SK-N-SH (cell line): Measurements from ENCODE around the gene ARPIN. TPM values are rescaled to one million over a fixed set of nuclear protein-coding genes. Genes with fewer than 3 reads are reported as not detected.

Experiments used
- CTCF ChIA-PET: fragments of 300-600, 350-600 bp; formaldehyde crosslinking; extraction: SDS; loops from one replicate; lab custom pipeline; 2021; lab: Yijun Ruan, JAX
- POLR2A ChIA-PET: fragments of 350-600 bp; sonication (Branson Sonifier 250); formaldehyde crosslinking; extraction: SDS; loops from one replicate; lab custom pipeline; 2020; ENCODE audit warnings: antibody characterized with exemption, inconsistent platforms; lab: Yijun Ruan, JAX
- DNase-seq: peaks from one replicate; pipeline ENCODE4 v3.0.0; 2012
- H2AFZ ChIP-seq: fragments of 200-600 bp; sonication (generic); 2 replicates; pipeline ENCODE4 v1.8.1; 2016; ENCODE audit warnings: antibody characterized with exemption, mild to moderate bottlenecking, low read depth
- H3F3A ChIP-seq: fragments of 200-600 bp; sonication (generic); replicated peaks from 2 replicates; pipeline ENCODE3; 2016; ENCODE audit warnings: antibody characterized with exemption, mild to moderate bottlenecking; ENCODE audit not compliant: insufficient read depth
- H3K27ac ChIP-seq, 2 experiments: fragments of 200-500 bp in 1 of 2; fragments of 200-600 bp in 1 of 2; sonication (Bioruptor generic) in 1 of 2; sonication (generic), shearing (Covaris generic) in 1 of 2; 2 replicates each; pipeline versions ENCODE4 v1.5.1 to v1.6.1; 2014 to 2016; ENCODE audit warnings: low read depth in 2 of 2, inconsistent platforms in 1 of 2, low read length in 1 of 2, mild to moderate bottlenecking in 1 of 2, mixed read lengths in 1 of 2
- H3K27me3 ChIP-seq: fragments of 200-600 bp; sonication (generic), shearing (Covaris generic); 2 replicates; pipeline ENCODE4 v1.6.1; 2016; ENCODE audit warnings: mixed run types; ENCODE audit not compliant: insufficient read depth
- H3K36me3 ChIP-seq, 2 experiments: fragments of 200-500 bp in 1 of 2; fragments of 200-600 bp in 1 of 2; sonication (Bioruptor generic) in 1 of 2; sonication (generic) in 1 of 2; replicated peaks in 1 of 2; 2 replicates each; pipeline versions ENCODE3 to v1.5.1; 2014 to 2016; ENCODE audit warnings: low read length in 1 of 2, mild to moderate bottlenecking in 1 of 2; ENCODE audit not compliant: insufficient read depth in 2 of 2, control insufficient read depth in 1 of 2
- H3K4me1 ChIP-seq, 2 experiments: fragments of 200-500 bp in 1 of 2; fragments of 200-600 bp in 1 of 2; sonication (Bioruptor generic) in 1 of 2; sonication (generic), shearing (Covaris generic) in 1 of 2; 2 replicates each; pipeline versions ENCODE4 v1.5.1 to v1.6.1; 2014 to 2016; ENCODE audit warnings: low read depth in 1 of 2, low read length in 1 of 2, mixed run types in 1 of 2; ENCODE audit not compliant: insufficient read depth in 2 of 2, control insufficient read depth in 1 of 2
- H3K4me2 ChIP-seq: fragments of 200-600 bp; sonication (generic), shearing (Covaris generic); 2 replicates; pipeline ENCODE4 v1.6.1; 2017; ENCODE audit warnings: mixed run types
- H3K4me3 ChIP-seq, 2 experiments: fragments of 200-500 bp in 1 of 2; fragments of 200-600 bp in 1 of 2; sonication (Bioruptor generic) in 1 of 2; sonication (generic), shearing (Covaris generic) in 1 of 2; 2 replicates each; pipeline versions ENCODE4 v1.5.1 to v1.8.1; 2014 to 2016; ENCODE audit warnings: low read depth in 2 of 2, inconsistent platforms in 1 of 2, low read length in 1 of 2, mild to moderate bottlenecking in 1 of 2, mixed read lengths in 1 of 2, moderate library complexity in 1 of 2
- H3K79me2 ChIP-seq: fragments of 200-600 bp; sonication (generic); 2 replicates; pipeline ENCODE4 v1.8.1; 2017; ENCODE audit warnings: mild to moderate bottlenecking; ENCODE audit not compliant: insufficient read depth
- H3K9ac ChIP-seq: fragments of 200-600 bp; sonication (generic); 2 replicates; pipeline ENCODE4 v1.6.1; 2017; ENCODE audit warnings: mixed run types
- H3K9me2 ChIP-seq: fragments of 200-600 bp; sonication (generic); 2 replicates; pipeline ENCODE4 v1.6.1; 2017; ENCODE audit warnings: mixed run types
- H3K9me3 ChIP-seq: fragments of 200-600 bp; sonication (generic); 2 replicates; pipeline ENCODE4 v1.6.1; 2017; ENCODE audit warnings: mixed run types, mild to moderate bottlenecking, moderate library complexity
- H4K20me1 ChIP-seq: fragments of 200-600 bp; sonication (generic); 2 replicates; pipeline ENCODE4 v1.6.1; 2017; ENCODE audit warnings: mild to moderate bottlenecking, mixed run types; ENCODE audit not compliant: insufficient read depth
- CHD2 ChIP-seq: fragments of 150-350 bp; IDR thresholded peaks from 2 replicates; pipeline ENCODE4 v1.6.1; 2018; ENCODE audit warnings: low read length; ENCODE audit not compliant: partially characterized antibody
- CTCF ChIP-seq: fragments of 200-600 bp; sonication (generic); IDR thresholded peaks from 2 replicates; pipeline ENCODE4 v1.6.1; 2017; ENCODE audit warnings: antibody characterized with exemption, mild to moderate bottlenecking, moderate library complexity
- ELF1 ChIP-seq: IDR thresholded peaks from 2 replicates; pipeline ENCODE4 v1.4.0; 2012
- EP300 ChIP-seq, 2 experiments: IDR thresholded peaks; 2 replicates each; pipeline versions ENCODE4 v1.4.0 to v1.6.1; 2012; ENCODE audit warnings: borderline replicate concordance in 1 of 2, low read depth in 1 of 2, low read length in 1 of 2
- EZH2phosphoT487 ChIP-seq: fragments of 200-600 bp; sonication (generic); IDR thresholded peaks from 2 replicates; pipeline ENCODE4 v1.6.1; 2017; ENCODE audit warnings: low read depth, mixed run types, mild to moderate bottlenecking, antibody characterized with exemption, moderate library complexity, borderline replicate concordance
- FOXJ3 ChIP-seq: sonication (generic); formaldehyde crosslinking; IDR thresholded peaks from 2 replicates; pipeline ENCODE4 v1.5.1; 2020; ENCODE audit warnings: mild to moderate bottlenecking, missing genetic modification reagents
- GATA2 ChIP-seq: sonication (generic); formaldehyde crosslinking; IDR thresholded peaks from 2 replicates; pipeline ENCODE4 v1.5.0; 2020; ENCODE audit warnings: mild to moderate bottlenecking, missing genetic modification reagents
- MAX ChIP-seq: IDR thresholded peaks from 2 replicates; pipeline ENCODE4 v1.4.0; 2012; ENCODE audit warnings: low read depth
- NRF1 ChIP-seq: IDR thresholded peaks from 2 replicates; pipeline ENCODE4 v1.6.1; 2012; ENCODE audit warnings: low read depth, mild to moderate bottlenecking, low read length
- POLR2AphosphoS5 ChIP-seq: IDR thresholded peaks from 2 replicates; pipeline ENCODE4 v1.6.1; 2012; ENCODE audit warnings: low read depth, low read length
- RAD21 ChIP-seq: IDR thresholded peaks from 2 replicates; pipeline ENCODE4 v1.6.1; 2012; ENCODE audit warnings: mild to moderate bottlenecking, low read length
- RFX5 ChIP-seq: IDR thresholded peaks from 2 replicates; pipeline ENCODE4 v1.6.1; 2012; ENCODE audit warnings: mild to moderate bottlenecking, improper control_type of control experiment, low read length
- SIN3A ChIP-seq: IDR thresholded peaks from 2 replicates; pipeline ENCODE4 v1.6.1; 2012; ENCODE audit warnings: low read depth, mild to moderate bottlenecking, low read length, moderate library complexity, borderline replicate concordance
- SMC3 ChIP-seq: IDR thresholded peaks from 2 replicates; pipeline ENCODE4 v1.6.1; 2012; ENCODE audit warnings: low read depth, low read length, improper control_type of control experiment
- TAF1 ChIP-seq: IDR thresholded peaks from 2 replicates; pipeline ENCODE4 v1.6.1; 2012; ENCODE audit warnings: low read depth, mild to moderate bottlenecking, low read length, moderate library complexity, borderline replicate concordance
- TCF12 ChIP-seq: IDR thresholded peaks from 2 replicates; pipeline ENCODE4 v1.4.0; 2012
- USF2 ChIP-seq: fragments of 150-350 bp; IDR thresholded peaks from 2 replicates; pipeline ENCODE4 v1.6.1; 2017; ENCODE audit warnings: antibody characterized with exemption, low read length, low read depth, borderline replicate concordance
- ZBTB33 ChIP-seq: IDR thresholded peaks from 2 replicates; pipeline ENCODE4 v1.4.0; 2012; ENCODE audit warnings: low read depth, borderline replicate concordance
- WGBS: methylation state at CpG from one replicate; pipeline ENCODE4 v1.1.6; 2017; ENCODE audit warnings: low lambda C conversion rate; 5-methylcytosine and 5-hydroxymethylcytosine counted together
- polyA plus RNA-seq, 3 experiments: library from polyadenylated mRNA; depleted of rRNA; stranded (reverse); fragments of >200 nt; gene quantifications; 2 replicates each; pipeline ENCODE4 v1.2.3, GENCODE V29; 2012

ARPIN gene
- polyA plus RNA-seq, 1 of the 3 experiments (the other 2 are of a cell fraction): 13.5 TPM

GRCh38 chr15:89905846-89906378 lies 6.8 kb downstream of the ARPIN start:
- H3K36me3 ChIP-seq: peaks cover 0 to 9% of the 10 kb centered on the region in 2 experiments
- TF ChIP-seq CHD2: no peak
- TF ChIP-seq TAF1: no peak
- no peak for TF ChIP-seq NRF1
- TF ChIP-seq ELF1: no peak
- TF ChIP-seq CTCF: no peak
- no peak for TF ChIP-seq SMC3
- TF ChIP-seq TCF12: no peak
- TF ChIP-seq, all 33 proteins: peak for 0
- H3K9ac ChIP-seq: no peak overlapping the region
- H3K4me1 ChIP-seq: peaks cover 0 to 4% of the 10 kb centered on the region in 2 experiments; a peak in 1 of 4 replicates
- DNase-seq: no peak
- no peak overlapping the region for H2AFZ ChIP-seq
- ChIA-PET CTCF (no interaction called here), POLR2A (no interaction called here)
- H4K20me1 ChIP-seq: no peaks in the 10 kb centered on the region
- no peak overlapping the region for H3K27ac ChIP-seq
- no peak overlapping the region for H3K4me2 ChIP-seq
- H3K79me2 ChIP-seq: no peaks in the 10 kb centered on the region
- no peaks in the 10 kb centered on the region for H3K9me2 ChIP-seq
- H3K9me3 ChIP-seq: no peaks in the 10 kb centered on the region
- no peak overlapping the region for H3K4me3 ChIP-seq
- no peaks in the 10 kb centered on the region for H3F3A ChIP-seq
- H3K27me3 ChIP-seq: no peaks in the 10 kb centered on the region
- whole genome bisulfite sequencing: 95% methylated on average over 4 of the region's 5 CpGs

- CTCF ChIA-PET: interaction anchor here (1.2 kb wide), 1 partner anchor 67 kb away, joined by 3 read pairs; no protein-coding TSS in a partner anchor
- Histone ChIP-seq H3K27me3 (no peaks in the 10 kb centered on the region), H3F3A (no peaks in the 10 kb centered on the region), H4K20me1 (no peaks in the 10 kb centered on the region), H3K4me2 (no peak overlapping the region), H3K9me2 (no peaks in the 10 kb centered on the region), H3K27ac (no peak overlapping the region), H3K9me3 (no peaks in the 10 kb centered on the region), H3K4me3 (no peak overlapping the region), H2AFZ (no peak overlapping the region), H3K9ac (no peak overlapping the region), H3K79me2 (no peaks in the 10 kb centered on the region), H3K4me1 (peaks cover 0 to 4% of the 10 kb centered on the region in 2 experiments; a peak in 1 of 4 replicates), H3K36me3 (peaks cover 0 to 9% of the 10 kb centered on the region in 2 experiments)
- POLR2A ChIA-PET: no interaction called here
- 92% methylated on average over 2 of the region's 5 CpGs for WGBS
- DNase-seq: no peak
- TF ChIP-seq TCF12: no peak
- TF ChIP-seq FOXJ3 (CRISPR knock-in tag): no peak
- no peak for TF ChIP-seq RFX5
- no peak for TF ChIP-seq ZBTB33
- TF ChIP-seq MAX: no peak
- TF ChIP-seq CHD2: no peak
- TF ChIP-seq SIN3A: no peak
- TF ChIP-seq EZH2phosphoT487: no peak
- no peak for TF ChIP-seq POLR2AphosphoS5
- no peak for TF ChIP-seq EP300 (IDR thresholded peaks at IDR 0.05; ENCODE audit: borderline replicate concordance in 1 of 2, low read depth in 1 of 2, low read length in 1 of 2)
- TF ChIP-seq USF2: no peak
- TF ChIP-seq SMC3: no peak
- no peak for TF ChIP-seq RAD21
- no peak for TF ChIP-seq CTCF
- TF ChIP-seq NRF1: no peak
- no peak for TF ChIP-seq TAF1
- no peak for TF ChIP-seq GATA2 (CRISPR knock-in tag)
Measured at GRCh38 chr15:89904519-89904918, 8.2 kb downstream of the ARPIN start.
